C1 segment of cervical spinal cord (tissue), 14 donors: Measurements from ENCODE around the gene COL27A1.
"Not testable (repeated sequence)": the region's sequence is repeated elsewhere in the genome, so short reads cannot be mapped to it uniquely, and the experiment has no call there.

ENCODE experiments used
- DNase-seq, 14 donors: peaks; one replicate each; lab custom pipeline; 2025; lab: John Stamatoyannopoulos, UW

COL27A1 gene

GRCh38 chr9:114317665-114318357 is 162.5 kb downstream of the COL27A1 start:
- no peak for DNase-seq

GRCh38 chr9:114318416-114318815 is 163.1 kb downstream of the COL27A1 start:
- no peak for DNase-seq

GRCh38 chr9:114319147-114319546 is 163.8 kb downstream of the COL27A1 start:
- no peak for DNase-seq

- not testable (repeated sequence) for DNase-seq
Observed at GRCh38 chr9:114320710-114321109, 165.4 kb downstream of the COL27A1 start.

GRCh38 chr9:114321759-114322158 is 166.4 kb downstream of the COL27A1 start:
- DNase-seq = no peak

- DNase-seq = not testable (repeated sequence)
Observed at GRCh38 chr9:114322160-114322818, 167.0 kb downstream of the COL27A1 start.

- DNase-seq = not testable (repeated sequence)
Observed at GRCh38 chr9:114322831-114323531, 167.6 kb downstream of the COL27A1 start, which contains the start of gene ORM1. TSS of gene ORM1 (plus strand) at chr9:114323098. CDS start at chr9:114323134, 36 bp downstream.

GRCh38 chr9:114323849-114324248 is 168.5 kb downstream of the COL27A1 start:
- not testable (repeated sequence) for DNase-seq

GRCh38 chr9:114324492-114324891 is 169.2 kb downstream of the COL27A1 start:
- no peak for DNase-seq

GRCh38 chr9:114324965-114325364 is 169.6 kb downstream of the COL27A1 start:
- not testable (repeated sequence) for DNase-seq

GRCh38 chr9:114325684-114326254 is 170.4 kb downstream of the COL27A1 start:
- DNase-seq = not testable (repeated sequence)

- DNase-seq = no peak
Observed at GRCh38 chr9:114327749-114328148, 172.4 kb downstream of the COL27A1 start.

GRCh38 chr9:114328357-114328820 is 173.1 kb downstream of the COL27A1 start:
- not testable (repeated sequence) for DNase-seq

GRCh38 chr9:114328937-114329624 is 173.7 kb downstream of the COL27A1 start:
- not testable (repeated sequence) for DNase-seq

GRCh38 chr9:114329625-114330022 is 174.3 kb downstream of the COL27A1 start, which contains the start of gene ORM2:
TSS of gene ORM2 (plus strand) at chr9:114329869. CDS start at chr9:114329905, 36 bp downstream.
- DNase-seq = not testable (repeated sequence)

- DNase-seq = no peak
Observed at GRCh38 chr9:114330636-114331035, 175.3 kb downstream of the COL27A1 start.

GRCh38 chr9:114331229-114332195 is 176.2 kb downstream of the COL27A1 start:
- DNase-seq = not testable (repeated sequence)

GRCh38 chr9:114332474-114333040 is 177.2 kb downstream of the COL27A1 start:
- not testable (repeated sequence) for DNase-seq

- DNase-seq = not testable (repeated sequence)
Observed at GRCh38 chr9:114333718-114334117, 178.4 kb downstream of the COL27A1 start.
